SK-MEL-5 (cell line): Measurements from ENCODE around the gene SPECC1. TPM values are rescaled to one million over a fixed set of nuclear protein-coding genes. Genes with fewer than 3 reads are reported as not detected.
A peak's percentile ranks its signal among the peaks of the same experiment; 100 is the strongest.
"Not testable (repeated sequence)": the region's sequence is repeated elsewhere in the genome, so short reads cannot be mapped to it uniquely, and the experiment has no call there.

Source experiments
- DNase-seq: peaks from one replicate; pipeline ENCODE4 v3.0.0-alpha.2; 2016; ENCODE audit warnings: low read depth, low spot score
- in situ Hi-C: cut with HindIII; loops from 2 replicates; pipeline ENCODE4 v1.10.0; 2016; ENCODE audit warnings: low sequenced_read_pairs, high pct_unique_total_duplicates, low pct_unique_long_range_greater_than_20kb
- total RNA-seq: library from RNA; depleted of rRNA; stranded (reverse); fragments of >200 nt; shearing (Covaris generic); gene quantifications from 2 replicates; pipeline ENCODE4 v1.2.3, GENCODE V29; 2014

Gene SPECC1
- total RNA-seq, 1 experiment from 2014 or later = 9.6 TPM

GRCh38 chr17:20084621-20085282, 75.6 kb downstream of the SPECC1 start:
- in situ Hi-C loops = no loop called here
- DNase-seq = no peak

DNA sequence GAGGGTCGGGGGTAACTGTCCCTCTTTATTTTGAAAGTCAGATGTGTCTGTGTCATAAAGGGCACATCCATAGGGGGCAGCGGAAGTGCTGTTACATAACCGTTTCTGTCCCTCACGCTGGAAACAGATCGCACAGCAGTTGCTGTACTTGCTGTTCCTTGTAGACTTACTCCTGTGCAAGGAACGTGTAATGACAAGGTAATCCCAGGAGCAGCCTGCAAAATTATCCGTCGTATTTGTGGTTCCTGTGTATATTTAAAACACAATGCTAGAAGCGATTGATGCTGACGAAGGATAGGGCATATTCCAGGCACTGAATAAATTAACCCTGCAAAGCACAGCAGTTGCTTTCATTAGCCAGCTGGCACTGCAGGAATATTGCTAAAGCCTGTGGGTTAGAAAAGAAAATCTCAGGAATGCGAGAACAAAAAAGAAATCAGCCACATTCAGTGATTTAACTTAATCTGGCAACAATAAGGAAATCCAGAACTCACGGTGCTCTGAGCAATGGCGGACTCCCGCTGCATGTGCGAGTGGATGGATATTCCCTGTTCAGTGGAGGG, 76.2 kb downstream of the SPECC1 start:
- in situ Hi-C loops = no loop called here
- DNase-seq = no peak

GRCh38 chr17:20086416-20087076, 77.4 kb downstream of the SPECC1 start:
- in situ Hi-C loops = no loop called here

DNA sequence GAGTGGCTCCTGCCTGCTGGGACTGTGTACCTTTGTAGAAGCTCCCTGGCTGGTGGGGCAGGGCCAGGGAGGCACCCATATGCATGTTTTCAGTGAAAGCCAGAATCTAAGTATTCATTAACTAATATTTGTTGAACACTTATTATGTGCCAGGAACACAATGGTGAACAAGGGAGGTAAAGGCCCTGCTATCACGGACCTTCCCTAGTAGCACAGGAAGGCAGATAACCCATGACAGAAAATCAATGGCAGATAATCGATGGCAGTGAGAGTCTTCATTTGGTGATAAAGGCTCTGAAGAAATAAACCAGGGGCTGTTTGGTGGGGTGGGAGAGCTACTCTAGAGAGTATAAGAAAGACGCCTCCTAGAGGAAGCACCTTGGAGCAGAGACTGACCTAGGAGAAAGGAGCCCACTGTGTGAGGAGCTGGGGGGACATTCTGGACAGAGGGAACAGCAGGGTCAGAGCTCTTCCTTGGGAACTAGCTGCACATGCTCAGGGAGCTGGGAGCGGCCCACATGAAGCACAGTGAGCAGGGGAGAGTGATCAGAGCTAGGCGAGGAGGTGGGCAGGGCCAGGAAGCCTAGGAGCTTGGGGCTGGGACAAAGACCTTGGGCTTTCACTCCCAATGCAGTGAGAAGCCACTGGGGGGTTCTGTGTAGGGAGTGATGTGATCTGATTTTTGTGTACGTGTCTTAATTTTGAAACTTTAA, 78.5 kb downstream of the SPECC1 start:
- in situ Hi-C loops = no loop called here
- no peak for DNase-seq

More at GRCh38 chr17:20086416-20087076, 77.4 kb downstream of the SPECC1 start:
- no peak for DNase-seq

DNA sequence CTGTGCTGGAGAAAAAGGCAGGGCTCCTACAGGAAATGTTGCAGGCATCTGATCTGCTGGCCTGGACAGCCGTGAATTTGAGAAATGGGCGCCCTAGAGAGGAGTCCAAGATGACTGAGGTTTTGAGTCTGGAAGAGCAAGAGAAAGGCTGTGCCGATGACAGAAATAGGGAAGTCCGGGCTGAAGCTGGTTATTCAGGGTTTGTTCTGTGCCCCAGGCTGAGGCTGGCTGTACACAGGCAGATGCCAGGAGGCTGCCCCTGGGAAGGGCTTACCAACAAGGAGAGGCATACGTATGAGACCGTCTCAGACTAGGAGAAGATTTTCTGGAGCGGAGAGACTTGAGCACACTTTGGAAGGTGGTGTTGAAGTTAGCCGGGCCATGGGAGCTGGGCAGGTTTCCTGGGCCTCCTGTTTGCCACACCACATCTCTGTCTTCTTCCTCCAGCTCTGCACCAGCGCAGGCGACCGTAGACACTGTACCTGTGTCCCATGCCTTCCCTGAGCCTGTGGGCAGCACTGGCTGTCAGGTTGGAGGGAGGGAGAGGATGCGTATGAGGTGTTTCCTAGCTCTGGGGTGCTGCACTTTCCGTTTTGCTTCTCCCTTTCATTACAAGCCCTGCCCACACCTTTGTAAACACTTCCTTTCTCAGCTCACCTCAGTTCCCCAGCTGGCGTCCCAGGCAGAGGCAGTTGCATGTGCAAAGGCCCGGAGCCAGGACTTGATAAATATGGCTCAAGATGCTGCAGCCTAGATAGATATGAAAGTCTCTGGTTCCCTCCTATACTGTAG, 80.8 kb downstream of the SPECC1 start:
- no peak for DNase-seq
- in situ Hi-C loops = no loop called here

DNA sequence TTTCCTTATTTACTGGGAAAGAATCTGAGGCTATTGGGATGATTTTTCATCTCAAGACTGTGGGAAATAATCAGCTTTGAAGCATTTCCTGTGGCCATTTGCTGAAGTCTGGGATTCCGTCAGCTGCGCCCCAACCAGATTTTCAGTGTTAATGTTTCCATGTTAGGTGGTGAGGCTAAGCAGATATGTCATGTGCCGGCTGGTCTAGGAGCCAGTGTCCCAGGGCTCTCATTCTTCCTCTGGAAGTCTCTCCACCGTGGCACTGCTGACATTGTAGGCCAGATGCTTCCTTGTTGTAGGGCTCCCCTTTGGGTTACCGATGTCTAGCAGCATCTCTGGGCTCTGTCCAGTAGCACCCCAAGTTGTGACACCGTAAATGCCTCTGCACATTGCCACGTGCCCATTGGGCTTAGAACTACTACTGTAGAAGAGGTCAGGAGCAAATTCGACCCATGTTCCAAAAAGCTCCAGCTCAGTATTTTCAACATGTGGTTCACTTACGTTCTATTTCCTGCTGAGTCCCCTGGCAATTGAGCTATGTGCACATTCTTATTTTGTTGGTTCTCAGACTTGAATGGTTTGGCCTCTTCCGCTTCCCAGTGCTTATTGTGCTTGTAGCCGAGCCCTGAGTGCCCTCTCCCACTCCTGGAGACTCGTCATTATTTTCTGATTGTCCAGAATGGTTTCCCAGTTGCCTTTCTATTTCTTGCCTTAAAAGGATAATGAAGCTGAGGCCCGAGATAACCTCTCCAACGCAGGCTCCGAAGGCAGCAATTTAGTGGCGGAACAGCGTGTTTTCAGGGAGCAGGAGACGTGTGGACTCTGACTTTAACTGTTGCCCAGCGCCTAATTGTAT, 82.2 kb downstream of the SPECC1 start:
- no peak for DNase-seq
- in situ Hi-C loops = no loop called here

GRCh38 chr17:20092261-20092867, 83.2 kb downstream of the SPECC1 start:
- in situ Hi-C loops = no loop called here
- no peak for DNase-seq

DNA sequence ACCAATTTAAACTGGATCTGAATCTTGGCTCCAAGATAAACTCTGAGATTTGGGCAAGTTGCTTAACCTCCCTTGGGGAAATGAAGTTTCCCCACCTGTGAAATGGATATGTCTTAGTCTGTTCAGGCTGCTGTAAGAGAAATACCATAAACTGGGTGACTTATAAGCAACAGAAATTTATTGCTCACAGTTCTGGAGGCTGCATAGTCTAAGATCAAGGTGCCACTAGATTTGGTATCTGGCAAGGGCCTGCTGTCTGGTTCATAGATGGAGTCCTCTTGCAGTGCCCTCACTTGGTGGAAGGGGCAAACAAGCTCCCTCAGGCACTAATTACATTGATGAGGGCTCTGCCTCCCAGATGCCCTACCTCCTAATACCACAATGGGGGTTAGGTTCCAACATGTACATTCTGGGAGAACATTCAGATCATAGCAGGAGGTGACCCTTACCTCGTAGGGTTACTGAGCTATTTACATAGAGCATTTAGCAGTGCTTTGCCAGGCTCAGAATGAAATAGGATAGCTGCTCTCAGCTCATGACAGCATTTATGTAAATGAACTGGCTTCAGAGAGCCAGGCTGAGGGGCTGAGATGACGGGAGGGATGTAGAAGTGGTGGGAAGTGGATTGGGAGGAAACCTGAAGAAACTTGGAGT, 83.9 kb downstream of the SPECC1 start:
- in situ Hi-C loops = no loop called here
- DNase-seq = no peak

- in situ Hi-C loops = no loop called here
- DNase-seq = no peak
Measured at GRCh38 chr17:20094777-20095176, 85.6 kb downstream of the SPECC1 start.

DNA sequence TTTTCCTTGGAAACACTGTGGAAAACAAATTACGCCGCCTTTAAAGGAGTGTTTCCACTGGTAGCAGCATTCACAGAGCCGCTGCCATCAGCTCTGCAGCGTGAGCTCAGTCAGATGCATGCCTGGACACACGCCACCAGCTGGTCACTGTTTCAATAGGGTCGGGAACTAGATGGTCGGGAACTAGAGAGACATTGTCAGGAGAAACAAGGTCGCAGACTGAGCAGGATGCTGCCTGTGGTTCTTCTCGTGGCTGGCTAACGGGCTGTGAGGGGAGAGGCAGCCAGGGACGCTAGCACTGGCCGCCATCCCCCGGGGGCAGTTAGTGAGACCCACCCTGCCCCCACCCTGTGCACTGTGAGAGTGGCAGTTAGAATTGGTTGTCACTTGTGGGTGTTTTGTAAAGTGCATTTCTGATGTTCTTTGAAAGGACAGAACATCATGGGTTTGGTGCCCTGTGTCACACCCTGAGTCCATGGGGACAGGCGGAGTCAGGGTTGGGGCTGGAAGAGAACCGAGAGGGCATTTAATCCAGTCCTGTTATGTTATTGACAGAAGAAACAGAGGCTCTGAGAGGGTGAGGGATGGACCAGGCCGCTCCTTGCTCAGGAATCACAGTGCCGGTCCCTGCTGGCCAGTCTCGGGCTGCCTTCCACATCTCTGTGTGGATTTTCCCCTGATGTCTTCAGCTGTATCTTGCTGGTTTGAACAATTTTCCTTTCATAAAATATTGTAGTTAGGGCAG, 86.3 kb downstream of the SPECC1 start:
- in situ Hi-C loops = no loop called here
- peak; percentile 55 for DNase-seq

GRCh38 chr17:20096430-20096829, 87.3 kb downstream of the SPECC1 start:
- no peak for DNase-seq
- in situ Hi-C loops = no loop called here

DNA sequence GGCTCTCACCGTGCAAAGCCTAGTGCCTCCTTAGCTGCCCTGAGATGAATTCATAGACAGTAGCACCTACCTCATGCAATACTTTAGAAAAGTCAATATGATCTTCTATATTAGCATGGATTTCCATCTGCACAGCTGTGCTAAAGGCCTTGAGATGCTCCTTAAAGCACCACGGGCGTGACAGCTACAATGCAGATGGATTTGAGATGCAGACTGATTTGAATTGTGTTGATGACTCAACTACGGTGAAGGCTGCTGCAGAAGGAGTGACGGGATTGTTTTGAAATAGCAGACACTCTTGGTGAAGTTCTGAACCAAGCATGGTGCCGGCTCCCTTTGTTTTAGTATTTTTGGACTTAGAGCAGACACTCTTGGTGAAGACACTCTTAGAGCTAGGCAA, 88.2 kb downstream of the SPECC1 start:
- DNase-seq = no peak
- in situ Hi-C loops = no loop called here

GRCh38 chr17:20098314-20098713, 89.2 kb downstream of the SPECC1 start:
- in situ Hi-C loops = no loop called here
- DNase-seq = no peak

GRCh38 chr17:20100806-20101205, 91.6 kb downstream of the SPECC1 start:
- in situ Hi-C loops, DNase-seq: not testable (repeated sequence)
